HL-60 (cell line): ENCODE results near the gene ABHD3.

ENCODE experiments used
- CTCF ChIP-seq: IDR thresholded peaks from one replicate; pipeline ENCODE4 v1.5.1; 2011; ENCODE audit warnings: low read length, control low read depth, inconsistent platforms; ENCODE audit not compliant: insufficient read depth
- GABPA ChIP-seq: IDR thresholded peaks from 2 replicates; pipeline ENCODE4 v1.6.1; 2012; ENCODE audit warnings: low read depth
- POLR2AphosphoS5 ChIP-seq: IDR thresholded peaks from 2 replicates; pipeline ENCODE4 v1.6.1; 2012; ENCODE audit warnings: low read depth
- SPI1 ChIP-seq: IDR thresholded peaks from 2 replicates; pipeline ENCODE4 v1.6.1; 2012; ENCODE audit warnings: low read depth, mild to moderate bottlenecking, borderline replicate concordance

GRCh38 chr18:21656402-21656801 is 48.2 kb downstream of the ABHD3 start:
- TF ChIP-seq CTCF (no peak), POLR2AphosphoS5 (no peak), GABPA (no peak), SPI1 (no peak)
